ENCODE data around the gene GSTM1.

- no peak for TF ChIP-seq CTCF (IDR thresholded peaks at IDR 0.05; ENCODE audit: low read depth, low read length)
- no peak for TF ChIP-seq EZH2phosphoT487 (IDR thresholded peaks at IDR 0.05; ENCODE audit: low read depth)
Measured at GRCh38 chr1:109726728-109727373, 39.2 kb downstream of the GSTM1 start.

All from OCI-LY3 (cell line).